H9 (cell line): ENCODE data around the gene PPARA. TPM values are rescaled to one million over a fixed set of nuclear protein-coding genes. Genes with fewer than 3 reads are reported as not detected.

Source experiments
- DNase-seq: peaks from one replicate; pipeline ENCODE4 v3.0.0-alpha.2; 2017
- H2AFZ ChIP-seq: one replicate; pipeline ENCODE4 v1.6.1; 2013; ENCODE audit warnings: mild to moderate bottlenecking, low read length, control low read depth, moderate library complexity
- H2AK5ac ChIP-seq: 2 replicates; pipeline ENCODE4 v1.6.1; 2013; ENCODE audit warnings: low read length, control low read depth, mixed read lengths; ENCODE audit not compliant: insufficient read length
- H2BK120ac ChIP-seq: one replicate; pipeline ENCODE4 v1.6.1; 2013; ENCODE audit warnings: low read depth, mild to moderate bottlenecking, low read length, control low read depth, inconsistent platforms; ENCODE audit not compliant: poor library complexity, severe bottlenecking
- H2BK12ac ChIP-seq: 2 replicates; pipeline ENCODE4 v1.6.1; 2013; ENCODE audit warnings: low read length, control low read depth, mixed read lengths, low read depth; ENCODE audit not compliant: insufficient read length
- H2BK15ac ChIP-seq: 2 replicates; pipeline ENCODE4 v1.6.1; 2013; ENCODE audit warnings: low read depth, low read length, control low read depth
- H2BK20ac ChIP-seq: one replicate; pipeline ENCODE4 v1.6.1; 2013; ENCODE audit warnings: low read depth, mild to moderate bottlenecking, low read length, control low read depth, inconsistent platforms; ENCODE audit not compliant: poor library complexity, severe bottlenecking
- H2BK5ac ChIP-seq: 2 replicates; pipeline ENCODE4 v1.6.1; 2013; ENCODE audit warnings: low read length, control low read depth, mixed read lengths; ENCODE audit not compliant: insufficient read length
- H3K14ac ChIP-seq: 2 replicates; pipeline ENCODE4 v1.6.1; 2013; ENCODE audit warnings: low read length, control low read depth; ENCODE audit not compliant: insufficient read depth
- H3K18ac ChIP-seq: 2 replicates; pipeline ENCODE4 v1.6.1; 2013; ENCODE audit warnings: low read depth, mild to moderate bottlenecking, mixed read lengths, low read length, control low read depth; ENCODE audit not compliant: insufficient read length
- H3K23ac ChIP-seq: 2 replicates; pipeline ENCODE4 v1.6.1; 2013; ENCODE audit warnings: low read length, control low read depth, mixed read lengths, low read depth; ENCODE audit not compliant: insufficient read length
- H3K23me2 ChIP-seq: 2 replicates; pipeline ENCODE4 v1.6.1; 2013; ENCODE audit warnings: low read depth, mild to moderate bottlenecking, mixed read lengths, low read length, control low read depth; ENCODE audit not compliant: insufficient read length, poor library complexity, severe bottlenecking
- H3K27ac ChIP-seq: 2 replicates; pipeline ENCODE4 v1.5.1; 2013; ENCODE audit warnings: low read length, control low read depth, mixed read lengths, low read depth; ENCODE audit not compliant: insufficient read length
- H3K27me3 ChIP-seq: 2 replicates; pipeline ENCODE4 v1.6.1; 2013; ENCODE audit warnings: low read length, control low read depth, inconsistent platforms; ENCODE audit not compliant: insufficient read depth
- H3K4ac ChIP-seq: 2 replicates; pipeline ENCODE4 v1.6.1; 2013; ENCODE audit warnings: low read depth, mild to moderate bottlenecking, control low read depth, inconsistent platforms, low read length, moderate library complexity
- H3K4me1 ChIP-seq: 2 replicates; pipeline ENCODE4 v1.6.1; 2013; ENCODE audit warnings: low read length, control low read depth, inconsistent platforms; ENCODE audit not compliant: insufficient read depth
- H3K4me2 ChIP-seq: 2 replicates; pipeline ENCODE4 v1.6.1; 2013; ENCODE audit warnings: low read length, control low read depth, mixed read lengths; ENCODE audit not compliant: insufficient read length, insufficient read depth
- H3K56ac ChIP-seq: 2 replicates; pipeline ENCODE4 v1.6.1; 2013; ENCODE audit warnings: low read depth, mild to moderate bottlenecking, mixed read lengths, low read length, control low read depth; ENCODE audit not compliant: insufficient read length
- H3K79me1 ChIP-seq: 2 replicates; pipeline ENCODE4 v1.6.1; 2013; ENCODE audit warnings: low read depth, mild to moderate bottlenecking, moderate library complexity, low read length, control low read depth, inconsistent platforms; ENCODE audit not compliant: insufficient read depth, poor library complexity, severe bottlenecking
- H3K79me2 ChIP-seq: 2 replicates; pipeline ENCODE4 v1.6.1; 2013; ENCODE audit warnings: low read length, control low read depth, inconsistent platforms; ENCODE audit not compliant: insufficient read depth
- H3K9ac ChIP-seq: 2 replicates; pipeline ENCODE4 v1.6.1; 2013; ENCODE audit warnings: low read length, control low read depth, mixed read lengths; ENCODE audit not compliant: insufficient read length; ENCODE audit errors: extremely low read depth
- H3K9me3 ChIP-seq: one replicate; pipeline ENCODE4 v1.6.1; 2013; ENCODE audit warnings: low read depth, low read length, inconsistent platforms; ENCODE audit not compliant: control insufficient read depth
- H3T11ph ChIP-seq: one replicate; pipeline ENCODE4 v1.6.1; 2013; ENCODE audit warnings: mild to moderate bottlenecking, low read length, control low read depth, inconsistent platforms
- H4K20me1 ChIP-seq: one replicate; pipeline ENCODE4 v1.6.1; 2013; ENCODE audit not compliant: control insufficient read depth, insufficient read length, insufficient read depth
- H4K5ac ChIP-seq: 2 replicates; pipeline ENCODE4 v1.6.1; 2013; ENCODE audit warnings: low read depth, mild to moderate bottlenecking, mixed read lengths, low read length, control low read depth; ENCODE audit not compliant: insufficient read length
- H4K8ac ChIP-seq: replicated peaks from 2 replicates; pipeline ENCODE4 v1.6.1; 2013; ENCODE audit warnings: low read length, control low read depth, mixed read lengths, low read depth; ENCODE audit not compliant: insufficient read length
- H4K91ac ChIP-seq: 2 replicates; pipeline ENCODE4 v1.6.1; 2013; ENCODE audit warnings: low read depth, mild to moderate bottlenecking, moderate library complexity, mixed read lengths, low read length, control low read depth; ENCODE audit not compliant: insufficient read length
- H3K27ac Mint-ChIP-seq, 3 experiments: 2 replicates in 2 of 3; 3 replicates in 1 of 3; pipeline ENCODE4 v1.8.0; 2020 to 2021; ENCODE audit warnings: mixed read lengths in 3 of 3, mild to moderate bottlenecking in 1 of 3, moderate library complexity in 1 of 3
- H3K27me3 Mint-ChIP-seq: 2 replicates; pipeline ENCODE4 v1.8.0; 2021; ENCODE audit warnings: low read depth, mild to moderate bottlenecking, moderate library complexity, mixed read lengths
- H3K36me3 Mint-ChIP-seq, 3 experiments: 2 replicates in 2 of 3; 3 replicates in 1 of 3; pipeline ENCODE4 v1.8.0; 2020 to 2021; ENCODE audit warnings: low read depth in 3 of 3, mixed read lengths in 3 of 3; ENCODE audit not compliant: insufficient read depth in 1 of 3
- H3K4me1 Mint-ChIP-seq, 2 experiments: 2 replicates each; pipeline ENCODE4 v1.8.0; 2020; ENCODE audit warnings: mixed read lengths in 2 of 2
- H3K4me3 Mint-ChIP-seq, 2 experiments: 2 replicates in 1 of 2; 3 replicates in 1 of 2; pipeline ENCODE4 v1.8.0; 2020 to 2021; ENCODE audit warnings: mild to moderate bottlenecking in 2 of 2, mixed read lengths in 2 of 2, moderate library complexity in 1 of 2
- H3K9me3 Mint-ChIP-seq, 2 experiments: 2 replicates in 1 of 2; 3 replicates in 1 of 2; pipeline ENCODE4 v1.8.0; 2020; ENCODE audit warnings: mild to moderate bottlenecking in 2 of 2, mixed read lengths in 2 of 2, moderate library complexity in 1 of 2
- CTCF ChIP-seq: fragments of 200-600 bp; sonication (generic); conservative IDR thresholded peaks from 3 replicates; pipeline ENCODE4 v1.8.0; 2021; ENCODE audit warnings: antibody characterized with exemption, mild to moderate bottlenecking
- WGBS: extraction: QIAGEN DNeasy Blood & Tissue Kit; methylation state at CpG from one replicate; pipeline ENCODE4 v1.1.7; 2013; ENCODE audit warnings: missing lambda C conversion rate, low lambda C conversion rate, mixed read lengths; ENCODE audit not compliant: insufficient read length; ENCODE audit errors: extremely low coverage; 5-methylcytosine and 5-hydroxymethylcytosine counted together
- total RNA-seq: library from RNA; stranded (reverse); gene quantifications from 2 replicates; pipeline ENCODE4 v1.2.1, GENCODE V29; 2021

The PPARA gene
- total RNA-seq, 1 experiment from 2014 or later = 7.3 TPM

- Mint-ChIP-seq H3K9me3 (peaks cover 0 to 5% of the 10 kb centered on the region in 2 experiments; a peak in 1 of 5 replicates), H3K4me3 (no peak overlapping the region), H3K4me1 (no peaks in the 10 kb centered on the region), H3K36me3 (peaks cover 22 to 55% (median 55%) of the 10 kb centered on the region in 3 experiments; a peak in 6 of 7 replicates), H3K27me3 (no peaks in the 10 kb centered on the region), H3K27ac (0 out of 7 replicates have a peak overlapping the region, but pooled peaks of 1 of the 3 experiments have one; percentile 52)
- no peak overlapping the region for H4K91ac ChIP-seq
- H3K56ac ChIP-seq = no peak overlapping the region
- H3K23me2 ChIP-seq = no peaks in the 10 kb centered on the region
- H3K27me3 ChIP-seq = no peaks in the 10 kb centered on the region
- TF ChIP-seq CTCF = no peak
- H3K4me2 ChIP-seq = no peak overlapping the region
- no peak overlapping the region for H4K5ac ChIP-seq
- no peak overlapping the region for H3K27ac ChIP-seq
- no peak overlapping the region for H3K18ac ChIP-seq
- H3K79me1 ChIP-seq = no peaks in the 10 kb centered on the region
- H3K4ac ChIP-seq = no peak overlapping the region
- no peak overlapping the region for H2BK12ac ChIP-seq
- H3K23ac ChIP-seq = no peak overlapping the region
- H2BK120ac ChIP-seq = no peak overlapping the region
- H3K9me3 ChIP-seq = no peaks in the 10 kb centered on the region
- H3T11ph ChIP-seq = no peak overlapping the region
- H4K8ac ChIP-seq = no peak overlapping the region
- H2BK15ac ChIP-seq = no peak overlapping the region
- H3K14ac ChIP-seq = no peak overlapping the region
- H2AK5ac ChIP-seq = no peak overlapping the region
- DNase-seq = no peak
- H3K4me1 ChIP-seq = no peaks in the 10 kb centered on the region
- H3K79me2 ChIP-seq = no peaks in the 10 kb centered on the region
- no CpG with 5 or more reads among the region's 3 CpGs for WGBS
- no peak overlapping the region for H3K9ac ChIP-seq
- no peak overlapping the region for H2AFZ ChIP-seq
- H4K20me1 ChIP-seq = no peaks in the 10 kb centered on the region
- no peak overlapping the region for H2BK5ac ChIP-seq
- H2BK20ac ChIP-seq = no peak overlapping the region
These were observed 125.3 kb downstream of the PPARA start for GRCh38 chr22:46275455-46276122.
